PFSK-1 (cell line): ENCODE data around the gene ESR2.

Source experiments
- FOXP2 ChIP-seq: optimal IDR thresholded peaks from 2 replicates; pipeline ENCODE3; 2011; ENCODE audit warnings: borderline replicate concordance, control low read depth, inconsistent platforms; ENCODE audit not compliant: insufficient read depth; ENCODE audit errors: extremely low read length, extremely low read depth
- POLR2AphosphoS5 ChIP-seq: IDR thresholded peaks from 2 replicates; pipeline ENCODE4 v1.6.1; 2012; ENCODE audit warnings: low read depth, mild to moderate bottlenecking, control low read depth, low read length, moderate library complexity
- REST ChIP-seq, 2 experiments: IDR thresholded peaks; 2 replicates each; pipeline versions ENCODE4 v1.6.1 to v1.8.0; 2011 to 2012; ENCODE audit warnings: low read depth in 2 of 2, low read length in 2 of 2, control low read depth in 1 of 2, inconsistent platforms in 1 of 2, mild to moderate bottlenecking in 1 of 2, moderate library complexity in 1 of 2; ENCODE audit not compliant: insufficient read depth in 1 of 2
- SIN3A ChIP-seq: IDR thresholded peaks from 2 replicates; pipeline ENCODE4 v1.6.1; 2012; ENCODE audit warnings: mild to moderate bottlenecking, low read length, moderate library complexity, borderline replicate concordance; ENCODE audit not compliant: insufficient read depth
- TAF1 ChIP-seq: IDR thresholded peaks from 2 replicates; pipeline ENCODE4 v1.6.1; 2012; ENCODE audit warnings: low read length, control low read depth, borderline replicate concordance; ENCODE audit not compliant: insufficient read depth

- TF ChIP-seq POLR2AphosphoS5 (no peak), FOXP2 (no peak), SIN3A (no peak), TAF1 (no peak), REST (IDR thresholded peaks at IDR 0.05; ENCODE audit: insufficient read depth in 1 of 2, low read depth in 2 of 2, low read length in 2 of 2) (no peak)
These were observed 40.5 kb downstream of the ESR2 start for GRCh38 chr14:64253672-64254071.
